GM06990 (cell line): ENCODE measurements around the gene MYL4.

Source experiments
- DNase-seq: peaks from one replicate; pipeline ENCODE4 v3.0.0-alpha.2; 2011; ENCODE audit not compliant: insufficient read length; ENCODE audit errors: extremely low read depth
- H3K27me3 ChIP-seq: replicated peaks from 2 replicates; pipeline ENCODE4 v1.6.0; 2011; ENCODE audit warnings: low read length; ENCODE audit not compliant: control insufficient read depth, insufficient read depth
- H3K36me3 ChIP-seq: 2 replicates; pipeline ENCODE4 v1.5.1; 2011; ENCODE audit warnings: low read length; ENCODE audit not compliant: control insufficient read depth, insufficient read depth
- H3K4me3 ChIP-seq: replicated peaks from 2 replicates; pipeline ENCODE4 v1.5.1; 2011; ENCODE audit warnings: low read depth, mild to moderate bottlenecking, control low read depth, low read length
- TF ChIP-seq, protein P1 (sequence below): IDR thresholded peaks from 2 replicates; pipeline ENCODE4 v1.5.1; 2011; ENCODE audit warnings: low read length, control low read depth, mild to moderate bottlenecking, inconsistent platforms; ENCODE audit not compliant: insufficient read depth, poor library complexity, severe bottlenecking

The MYL4 gene

DNA sequence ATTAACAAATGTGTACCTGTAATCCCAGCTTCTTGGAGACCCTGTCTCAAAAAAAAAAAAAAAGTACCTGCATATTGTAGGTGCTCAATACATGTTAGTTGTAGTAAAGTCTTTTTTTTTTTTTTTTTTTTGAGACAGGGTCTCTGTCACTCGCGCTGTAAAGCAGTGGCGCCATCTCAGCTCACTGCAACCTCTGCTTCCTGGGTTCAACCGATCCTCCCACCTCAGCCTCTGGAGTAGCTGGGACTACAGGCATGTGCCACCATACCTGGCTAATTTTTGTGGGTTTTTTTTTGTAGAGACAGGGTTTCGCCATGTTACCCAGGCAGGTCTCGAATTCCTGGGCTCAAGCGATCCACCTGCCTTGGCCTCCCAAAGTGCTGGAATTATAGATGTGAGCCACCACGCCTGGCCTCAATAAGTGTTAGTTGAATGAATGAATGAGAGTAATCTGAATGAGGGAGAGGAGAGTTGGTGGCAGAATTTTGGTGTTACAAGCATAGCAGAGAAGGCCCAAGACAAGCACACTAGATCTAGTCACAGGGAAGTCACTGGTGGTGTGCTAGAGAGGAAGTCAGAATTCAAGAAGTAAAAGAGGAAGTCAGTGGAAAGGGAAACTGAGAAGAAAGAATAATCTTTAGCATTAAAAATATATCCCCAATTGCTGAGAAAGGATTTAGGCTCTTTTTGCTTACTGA lies 9.4 kb upstream of the MYL4 start:
- TF ChIP-seq, protein P1, sequence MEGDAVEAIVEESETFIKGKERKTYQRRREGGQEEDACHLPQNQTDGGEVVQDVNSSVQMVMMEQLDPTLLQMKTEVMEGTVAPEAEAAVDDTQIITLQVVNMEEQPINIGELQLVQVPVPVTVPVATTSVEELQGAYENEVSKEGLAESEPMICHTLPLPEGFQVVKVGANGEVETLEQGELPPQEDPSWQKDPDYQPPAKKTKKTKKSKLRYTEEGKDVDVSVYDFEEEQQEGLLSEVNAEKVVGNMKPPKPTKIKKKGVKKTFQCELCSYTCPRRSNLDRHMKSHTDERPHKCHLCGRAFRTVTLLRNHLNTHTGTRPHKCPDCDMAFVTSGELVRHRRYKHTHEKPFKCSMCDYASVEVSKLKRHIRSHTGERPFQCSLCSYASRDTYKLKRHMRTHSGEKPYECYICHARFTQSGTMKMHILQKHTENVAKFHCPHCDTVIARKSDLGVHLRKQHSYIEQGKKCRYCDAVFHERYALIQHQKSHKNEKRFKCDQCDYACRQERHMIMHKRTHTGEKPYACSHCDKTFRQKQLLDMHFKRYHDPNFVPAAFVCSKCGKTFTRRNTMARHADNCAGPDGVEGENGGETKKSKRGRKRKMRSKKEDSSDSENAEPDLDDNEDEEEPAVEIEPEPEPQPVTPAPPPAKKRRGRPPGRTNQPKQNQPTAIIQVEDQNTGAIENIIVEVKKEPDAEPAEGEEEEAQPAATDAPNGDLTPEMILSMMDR, result no peak
- Histone ChIP-seq H3K27me3 (no peaks in the 10 kb centered on the region), H3K36me3 (no peaks in the 10 kb centered on the region), H3K4me3 (no peak overlapping the region)
- no peak for DNase-seq

DNA sequence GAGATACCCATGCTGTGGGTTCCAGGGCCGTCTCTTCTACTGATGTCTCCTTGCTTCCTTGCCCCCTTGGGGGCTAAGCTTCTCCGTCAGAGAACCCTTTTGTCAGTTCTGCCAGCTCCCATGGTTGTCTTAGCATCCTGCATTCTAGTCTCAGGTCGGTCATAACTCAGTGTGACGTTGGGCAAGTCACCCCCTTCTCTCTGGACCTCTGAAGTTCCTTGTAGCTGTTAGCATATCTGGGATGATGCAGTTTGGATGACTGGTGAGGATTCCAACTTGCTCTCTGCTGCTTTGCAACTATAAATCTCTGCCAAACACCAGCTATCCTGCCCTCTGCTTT lies 8.9 kb upstream of the MYL4 start:
- H3K4me3 ChIP-seq, result no peak overlapping the region
- no peaks in the 10 kb centered on the region for H3K27me3 ChIP-seq
- TF ChIP-seq, protein P1, result no peak
- DNase-seq, result no peak
- no peaks in the 10 kb centered on the region for H3K36me3 ChIP-seq

DNA sequence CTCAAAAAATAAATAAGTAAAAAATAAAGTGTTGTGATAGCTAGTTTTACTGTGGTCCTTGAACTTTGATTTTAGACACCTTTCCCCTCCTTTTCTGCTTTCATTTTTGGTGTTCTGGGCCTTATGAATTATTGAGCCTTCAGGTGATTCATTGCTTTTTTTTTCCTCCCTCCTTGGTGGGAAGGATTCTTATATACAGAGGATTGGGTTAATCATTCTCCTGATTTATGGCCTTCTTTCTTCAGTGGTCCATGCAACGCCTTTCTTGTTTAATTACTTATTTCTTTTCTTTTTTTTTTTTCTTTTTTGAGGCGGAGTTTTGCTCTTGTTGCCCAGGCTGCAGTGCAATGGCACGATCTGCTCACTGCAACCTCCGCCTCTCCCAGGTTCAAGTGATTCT lies 8.0 kb upstream of the MYL4 start:
- H3K4me3 ChIP-seq, result no peak overlapping the region
- TF ChIP-seq, protein P1, result no peak

DNA sequence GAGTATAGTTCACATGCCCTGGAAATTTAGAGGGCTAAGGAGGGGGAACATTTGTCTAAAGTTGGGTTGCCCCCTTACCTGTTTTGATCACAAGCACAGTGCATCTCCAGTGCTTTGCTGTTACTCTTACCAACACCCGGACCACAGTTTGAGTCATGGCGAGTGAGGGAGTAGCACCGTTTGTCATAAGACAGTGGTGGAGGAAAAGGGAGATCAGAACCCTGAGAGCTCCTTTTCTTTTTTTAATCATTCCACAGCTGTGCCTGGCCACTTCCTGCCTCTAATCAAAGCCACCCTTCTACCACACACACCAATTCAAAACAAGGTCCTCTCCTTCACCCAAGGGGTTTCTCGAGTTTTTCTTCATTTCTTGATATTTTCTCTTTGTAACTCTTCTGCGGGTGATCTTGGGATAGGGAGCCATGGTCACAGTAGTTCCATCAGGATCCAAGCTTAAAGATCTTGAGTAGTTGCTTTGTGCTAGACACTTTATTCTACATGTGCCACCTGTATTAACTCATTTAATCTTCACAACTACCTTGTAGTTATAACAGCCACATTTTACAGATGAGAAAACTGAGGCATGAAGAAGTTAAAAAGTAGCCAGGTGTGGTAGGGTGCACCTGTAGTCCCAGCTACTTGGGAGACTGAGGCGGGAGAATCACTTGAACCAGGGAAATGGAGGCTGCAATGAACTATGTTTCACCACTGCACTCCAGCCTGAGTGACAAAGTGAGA lies 5.0 kb upstream of the MYL4 start:
- DNase-seq, result no peak
- H3K4me3 ChIP-seq, result no peak overlapping the region
- TF ChIP-seq, protein P1, result no peak
- no peaks in the 10 kb centered on the region for H3K27me3 ChIP-seq
- no peaks in the 10 kb centered on the region for H3K36me3 ChIP-seq

More for the DNA sequence above, 8.0 kb upstream of the MYL4 start:
- no peaks in the 10 kb centered on the region for H3K27me3 ChIP-seq
- DNase-seq, result no peak
- H3K36me3 ChIP-seq, result no peaks in the 10 kb centered on the region

- Histone ChIP-seq H3K4me3 (peak overlapping the region; percentile 36), H3K27me3 (no peaks in the 10 kb centered on the region), H3K36me3 (no peaks in the 10 kb centered on the region)
- TF ChIP-seq, protein P1, result no peak
- peak; percentile 69 for DNase-seq
These were observed 4.3 kb upstream of the MYL4 start for GRCh38 chr17:47204722-47205418.
